ENCODE measurements around the gene SLC30A10.
"Not testable (repeated sequence)": the region's sequence is repeated elsewhere in the genome, so short reads cannot be mapped to it uniquely, and the experiment has no call there.

Gene SLC30A10

DNA sequence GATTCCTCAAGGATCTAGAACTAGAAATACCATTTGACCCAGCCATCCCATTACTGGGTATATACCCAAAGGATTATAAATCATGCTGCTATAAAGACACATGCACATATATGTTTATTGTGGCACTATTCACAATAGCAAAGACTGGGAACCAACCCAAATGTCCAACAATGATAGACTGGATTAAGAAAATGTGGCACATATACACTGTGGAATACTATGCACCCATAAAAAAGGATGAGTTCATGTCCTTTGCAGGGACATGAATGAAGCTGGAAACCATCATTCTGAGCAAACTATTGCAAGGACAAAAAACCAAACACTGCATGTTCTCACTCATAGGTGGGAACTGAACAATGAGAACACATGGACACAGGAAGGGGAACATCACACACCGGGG lies 36.1 kb downstream of the SLC30A10 start:
- not testable (repeated sequence) for DNase-seq (ENCODE audit: low spot score); FAIRE-seq

DNA sequence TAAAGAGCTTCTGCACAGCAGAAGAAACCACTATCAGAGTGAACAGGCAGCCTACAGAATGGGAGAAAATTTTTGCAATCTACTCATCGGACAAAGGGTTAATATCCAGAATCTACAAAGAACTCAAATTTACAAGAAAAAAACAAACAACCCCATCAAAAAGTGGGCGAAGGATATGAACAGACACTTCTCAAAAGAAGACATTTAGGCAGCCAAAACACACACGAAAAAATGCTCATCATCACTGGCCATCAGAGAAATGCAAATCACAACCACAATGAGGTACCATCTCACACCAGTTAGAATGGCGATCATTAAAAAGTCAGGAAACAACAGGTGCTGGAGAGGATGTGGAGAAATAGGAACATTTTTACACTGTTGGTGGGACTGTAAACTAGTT lies 36.5 kb downstream of the SLC30A10 start:
- not testable (repeated sequence) for FAIRE-seq; DNase-seq (ENCODE audit: low spot score)

DNA sequence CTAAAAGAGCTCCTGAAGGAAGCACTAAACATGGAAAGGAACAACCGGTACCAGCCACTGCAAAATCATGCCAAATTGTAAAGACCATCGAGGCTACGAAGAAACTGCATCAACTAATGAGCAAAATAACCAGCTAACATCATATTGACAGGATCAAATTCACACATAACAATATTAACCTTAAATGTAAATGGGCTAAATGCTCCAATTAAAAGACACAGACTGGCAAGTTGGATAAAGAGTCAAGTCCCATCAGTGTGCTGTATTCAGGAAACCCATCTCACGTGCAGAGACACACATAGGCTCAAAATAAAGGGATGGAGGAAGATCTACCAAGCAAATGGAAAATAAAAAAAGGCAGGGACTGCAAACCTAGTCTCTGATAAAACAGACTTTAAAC lies 39.7 kb downstream of the SLC30A10 start:
- not testable (repeated sequence) for DNase-seq (ENCODE audit: low spot score); FAIRE-seq

DNA sequence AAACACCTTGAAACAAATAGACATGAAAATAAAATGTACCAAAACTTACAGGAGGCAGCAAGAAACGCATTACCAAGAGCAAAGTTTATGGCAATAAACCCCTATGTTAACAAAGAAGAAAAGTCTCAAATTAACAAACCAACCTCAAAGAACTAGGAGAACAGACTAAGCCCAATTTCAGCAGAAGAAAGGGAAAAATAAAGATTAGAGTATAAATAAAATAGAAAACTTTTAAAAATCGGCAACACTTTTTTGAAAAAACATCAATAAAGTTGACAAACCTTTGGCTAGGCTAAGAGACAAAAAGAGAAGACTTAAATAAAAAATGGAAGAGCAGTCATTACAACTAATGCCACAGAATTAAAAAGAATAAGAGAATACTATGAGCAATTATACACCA lies 42.7 kb downstream of the SLC30A10 start:
- no peak for DNase-seq (ENCODE audit: low spot score)
- FAIRE-seq = no peak

DNA sequence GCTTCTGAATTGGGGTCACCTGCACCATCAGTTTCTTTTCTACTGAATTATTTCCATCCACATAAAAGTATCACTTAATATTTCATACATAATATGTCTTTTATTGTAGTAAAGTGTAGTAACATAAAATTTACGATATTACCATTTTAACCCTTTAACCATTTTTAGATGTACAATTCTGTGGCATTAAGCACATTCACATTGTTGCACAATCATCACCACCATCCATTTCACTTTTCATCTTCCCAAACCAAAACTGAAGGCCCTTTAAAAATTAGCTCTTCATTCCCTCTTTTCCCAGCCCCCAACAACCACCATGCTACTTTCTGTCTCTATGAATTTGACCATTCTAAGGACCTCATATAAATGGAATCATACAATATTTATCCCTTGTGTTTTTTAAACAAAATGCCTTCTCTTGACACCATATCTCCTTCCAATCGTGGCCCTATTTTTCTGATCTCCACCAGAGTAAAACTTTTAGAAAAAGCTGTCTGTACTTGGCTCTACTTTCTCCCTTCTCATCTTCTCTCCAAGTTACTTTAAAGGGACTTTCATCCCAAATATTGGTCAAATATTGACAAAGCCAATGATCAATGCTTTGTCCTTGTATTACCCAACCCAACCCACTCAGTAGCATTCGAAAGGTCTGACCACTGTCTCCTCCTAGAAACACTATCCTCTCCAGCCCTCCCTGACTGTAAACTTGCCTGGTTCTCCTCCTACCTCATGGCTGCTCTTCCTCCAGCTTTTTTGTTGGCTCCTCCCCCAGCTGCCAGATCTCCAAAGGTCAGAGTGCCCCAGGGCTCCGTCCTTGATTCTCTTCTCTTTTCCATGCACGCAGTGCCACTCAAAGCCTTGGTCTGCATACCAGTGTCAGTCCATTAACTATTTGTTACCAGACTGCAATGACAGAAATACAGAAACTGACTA lies 44.7 kb downstream of the SLC30A10 start:
- no peak for DNase-seq (ENCODE audit: low spot score)
- FAIRE-seq = no peak

DNA sequence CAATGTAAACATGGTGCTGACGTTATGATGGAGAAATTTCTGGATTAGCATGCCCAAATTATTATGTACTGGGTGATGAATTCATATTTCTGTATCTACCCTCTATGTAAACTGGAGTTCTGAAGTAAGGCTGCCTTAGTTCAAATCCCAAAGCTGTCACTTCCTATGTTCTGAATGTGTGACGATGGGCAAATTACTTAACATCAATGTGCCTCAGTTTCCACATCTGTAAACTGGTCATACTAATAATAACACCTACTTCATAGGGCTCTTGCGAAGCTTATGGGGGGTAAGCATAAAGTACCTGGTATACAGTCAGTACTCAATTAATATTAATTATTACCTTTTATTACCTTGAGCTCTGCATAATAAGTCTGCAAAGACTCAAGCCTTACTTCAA lies 45.6 kb downstream of the SLC30A10 start:
- FAIRE-seq (no peak), DNase-seq (ENCODE audit: low spot score) (no peak)

DNA sequence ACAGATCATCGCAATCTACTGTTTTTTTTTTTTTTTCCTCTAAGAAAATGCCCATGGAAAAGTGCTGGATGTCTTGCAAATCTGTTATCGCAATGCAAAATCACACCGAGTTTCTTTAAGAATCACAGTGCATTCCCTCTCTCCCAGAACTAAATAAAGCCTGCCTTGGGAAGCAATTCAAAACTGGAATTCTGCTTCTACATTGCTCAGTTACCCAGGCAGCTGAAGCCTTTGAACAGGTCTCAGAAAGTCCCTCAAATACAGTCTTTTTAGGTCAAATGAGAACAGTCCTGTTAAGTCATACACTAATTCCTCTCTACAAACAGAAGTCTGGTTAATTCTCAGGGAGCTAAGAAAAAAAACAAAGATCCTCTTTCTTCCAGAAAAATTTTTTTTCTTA lies 46.3 kb downstream of the SLC30A10 start:
- FAIRE-seq (no peak), DNase-seq (ENCODE audit: low spot score) (no peak)

DNA sequence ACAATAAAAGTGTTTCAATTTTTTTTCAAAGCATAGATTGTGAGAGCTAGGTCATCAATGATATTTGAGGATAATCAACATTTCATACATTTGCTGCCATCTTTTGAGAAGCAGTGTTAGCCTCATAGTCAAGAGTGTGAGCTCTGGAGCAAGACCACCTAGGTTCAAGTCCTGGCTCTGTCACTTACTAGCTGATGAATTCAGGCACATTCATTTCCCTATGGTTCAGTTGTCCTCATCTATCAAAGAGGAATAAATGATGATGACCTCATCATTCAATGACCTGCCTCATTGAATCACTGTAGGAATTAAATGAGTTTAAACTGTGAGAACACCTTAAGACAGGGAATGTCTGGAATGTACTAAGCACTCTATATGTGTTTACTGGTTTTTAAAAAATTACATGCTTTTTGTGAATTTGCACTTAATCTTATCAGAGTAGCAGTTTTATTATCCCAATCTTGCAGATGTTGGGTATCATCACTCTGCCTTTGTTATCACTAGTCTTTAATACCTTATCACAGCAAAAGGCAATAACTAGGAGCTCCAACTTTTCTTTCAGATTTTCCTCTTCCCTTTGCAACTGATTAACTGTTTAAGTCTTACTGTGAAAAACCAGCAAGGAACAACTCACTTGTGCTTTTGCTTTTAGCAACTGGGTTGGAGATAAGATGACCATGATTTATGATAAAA lies 47.4 kb downstream of the SLC30A10 start:
- DNase-seq (ENCODE audit: low spot score) (no peak), FAIRE-seq (no peak)

DNA sequence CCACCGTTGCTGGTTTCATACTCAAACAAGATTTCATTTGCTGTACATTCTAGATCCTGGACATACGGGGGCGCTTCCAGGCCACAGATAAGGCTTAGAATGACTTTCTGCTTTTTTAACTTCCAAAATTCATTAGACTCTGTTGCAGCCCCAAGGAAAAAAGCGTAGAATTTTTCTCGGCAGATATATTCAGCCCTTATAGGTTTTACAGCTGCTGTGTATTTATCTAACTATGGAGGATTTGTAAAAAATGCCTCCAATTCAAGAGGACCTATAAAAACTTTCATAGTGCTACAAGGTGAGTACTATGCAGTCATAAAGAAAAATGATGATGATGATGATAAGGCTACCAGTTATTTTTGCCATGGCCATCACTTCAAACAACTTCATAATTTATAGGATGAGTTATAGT lies 51.6 kb downstream of the SLC30A10 start:
- FAIRE-seq (no peak), DNase-seq (ENCODE audit: low spot score) (no peak)

DNA sequence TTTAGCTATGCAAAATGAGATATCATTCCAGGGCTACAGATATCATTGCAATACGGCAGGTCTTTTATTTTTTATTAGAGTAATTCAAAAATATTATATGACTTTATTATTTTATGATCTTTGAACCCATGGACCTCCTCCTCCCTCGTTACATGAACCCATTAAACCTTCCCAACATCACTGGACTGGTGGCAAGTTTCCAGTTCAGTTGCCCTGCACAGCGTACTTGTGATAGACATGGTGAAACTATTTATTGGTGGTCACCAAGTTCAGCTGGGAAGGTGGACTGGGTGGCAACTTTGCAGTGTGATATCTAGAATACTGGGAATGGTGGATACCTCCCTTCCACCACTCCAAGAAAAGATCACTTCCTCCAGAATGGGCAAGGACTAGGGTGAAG lies 52.5 kb downstream of the SLC30A10 start:
- FAIRE-seq = no peak
- no peak for DNase-seq (ENCODE audit: low spot score)

DNA sequence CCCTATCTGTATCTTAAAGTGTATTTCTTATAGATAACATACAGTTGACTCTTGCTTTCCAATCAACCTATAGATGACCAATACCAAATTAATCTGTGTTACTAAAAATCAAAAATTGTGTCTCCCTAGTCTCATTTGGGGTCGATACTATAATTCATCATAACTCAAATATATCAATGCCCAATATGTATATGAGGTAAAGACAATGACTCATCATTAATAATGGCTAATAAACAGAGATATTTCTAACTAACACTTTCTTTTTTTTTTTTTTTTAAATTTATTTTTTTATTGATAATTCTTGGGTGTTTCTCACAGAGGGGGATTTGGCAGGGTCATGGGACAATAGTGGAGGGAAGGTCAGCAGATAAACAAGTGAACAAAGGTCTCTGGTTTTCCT lies 55.8 kb downstream of the SLC30A10 start:
- not testable (repeated sequence) for FAIRE-seq; DNase-seq (ENCODE audit: low spot score)

DNA sequence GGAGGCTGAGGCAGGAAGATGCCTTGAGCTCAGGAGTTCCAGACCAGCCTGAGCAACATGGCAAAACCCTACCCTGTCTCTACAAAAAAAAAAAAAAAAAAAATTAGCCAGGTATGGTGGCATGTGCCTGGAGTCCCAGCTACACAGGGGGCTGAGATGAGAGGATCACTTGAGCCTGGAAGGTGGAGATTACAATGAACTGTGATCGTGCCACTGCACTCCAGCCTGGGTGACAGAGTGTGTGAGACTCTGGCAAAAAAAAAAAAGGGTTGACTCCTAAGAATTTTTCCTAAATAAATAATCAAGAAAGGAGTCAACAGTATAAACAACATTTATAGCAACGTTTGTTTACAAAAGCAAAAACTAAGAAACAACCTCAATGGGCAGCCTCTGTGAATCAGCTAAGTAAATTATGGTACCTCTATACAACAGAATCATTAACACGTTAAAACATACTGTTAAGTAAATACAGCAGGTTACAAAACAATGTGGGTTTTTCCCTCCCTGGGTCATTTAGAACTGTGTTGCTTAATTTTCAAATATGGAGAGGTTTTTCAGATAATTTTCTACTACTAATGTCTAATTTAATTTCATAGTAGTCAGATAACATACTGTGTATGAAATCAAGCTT lies 56.8 kb downstream of the SLC30A10 start:
- DNase-seq (ENCODE audit: low spot score) (no peak), FAIRE-seq (no peak)

DNA sequence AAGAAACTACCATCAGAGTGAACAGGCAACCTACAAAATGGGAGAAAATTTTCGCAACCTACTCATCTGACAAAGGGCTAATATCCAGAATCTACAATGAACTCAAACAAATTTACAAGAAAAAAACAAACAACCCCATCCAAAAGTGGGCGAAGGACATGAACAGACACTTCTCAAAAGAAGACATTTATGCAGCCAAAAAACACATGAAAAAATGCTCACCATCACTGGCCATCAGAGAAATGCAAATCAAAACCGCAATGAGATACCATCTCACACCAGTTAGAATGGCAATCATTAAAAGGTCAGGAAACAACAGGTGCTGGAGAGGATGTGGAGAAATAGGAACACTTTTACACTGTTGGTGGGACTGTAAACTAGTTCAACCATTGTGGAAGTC lies 59.7 kb downstream of the SLC30A10 start:
- FAIRE-seq; DNase-seq (ENCODE audit: low spot score): not testable (repeated sequence)

Measured in urothelium cell line (cell line).